ENCODE measurements around the gene KLHL17. TPM values are rescaled to one million over a fixed set of nuclear protein-coding genes. Genes with fewer than 3 reads are reported as not detected.

The KLHL17 gene
- total RNA-seq, 4 donors from 2014 or later, result 1.3 to 5.7 (median 2.3) TPM

DNA sequence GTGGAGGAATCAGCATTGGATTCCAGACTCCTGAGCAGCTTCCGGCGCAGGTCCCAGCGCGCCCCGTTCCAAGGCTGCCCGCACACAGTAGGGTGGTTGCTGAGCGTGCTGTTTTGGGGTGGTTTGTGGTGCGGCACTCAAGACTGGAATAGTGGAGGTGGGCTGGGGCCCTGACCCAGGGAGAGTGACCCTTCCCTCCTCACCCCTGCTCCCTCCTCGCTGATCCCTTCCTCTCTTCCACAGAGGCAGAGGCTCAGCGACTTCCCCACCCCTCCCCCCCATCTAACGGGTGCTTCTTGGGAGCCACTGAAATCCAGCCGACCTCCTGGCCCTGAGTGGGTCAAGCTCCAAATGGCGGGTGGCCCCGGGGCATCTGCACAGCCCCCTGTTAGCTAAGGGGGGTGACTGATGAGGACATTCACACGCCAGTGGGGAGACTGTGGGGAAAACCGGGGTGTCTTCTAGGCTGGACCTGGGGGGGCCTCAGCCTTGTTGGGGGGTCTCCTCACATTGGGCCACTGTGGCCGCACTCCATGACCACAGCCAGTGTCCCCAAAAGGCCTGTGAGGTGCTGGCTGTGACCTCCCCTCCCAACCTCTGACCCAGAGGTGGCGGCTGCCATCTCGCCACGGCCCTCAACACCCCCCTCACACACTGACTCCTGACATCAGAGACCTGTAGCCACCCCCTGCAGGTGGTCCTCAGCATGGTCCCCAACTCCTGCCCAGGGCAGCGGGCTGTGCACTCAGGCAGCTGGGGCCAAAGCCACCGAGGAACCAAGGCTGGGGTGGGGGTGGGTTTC is 43.4 kb downstream of the KLHL17 start:
- peaks cover 12 to 19% of the 10 kb centered on the region in 2 donors for H3K4me1 ChIP-seq
- TF ChIP-seq POLR2A (IDR thresholded peaks at IDR 0.05), result no peak
- no peak for TF ChIP-seq CTCF (IDR thresholded peaks at IDR 0.05 in 4 of 5, conservative IDR thresholded peaks at IDR 0.05 in 1 of 5)
- no peak for DNase-seq
- in situ Hi-C loops (cut with MboI; ENCODE audit: low sequenced_read_pairs in 4 of 4) (no loop called here), intact Hi-C loops (cut with DNase I; ENCODE audit: low total_unique reads) (loop anchor here (5.0 kb wide), 1 partner anchor 82 kb away; the partner anchor contains the start of gene SAMD11)
- H3K9me3 ChIP-seq, result no peaks in the 10 kb centered on the region
- ATAC-seq, result no peak
- no peak overlapping the region for H3K27ac ChIP-seq
- peaks cover 5 to 8% (median 7%) of the 10 kb centered on the region in 3 donors for H3K27me3 ChIP-seq
- no peak overlapping the region for H3K4me3 ChIP-seq
- H3K36me3 ChIP-seq, result no peaks in the 10 kb centered on the region

GRCh38 chr1:1004420-1004779 is 44.0 kb downstream of the KLHL17 start:
- Histone ChIP-seq H3K9me3 (no peaks in the 10 kb centered on the region), H3K36me3 (no peaks in the 10 kb centered on the region), H3K27me3 (peaks cover 2 to 7% (median 5%) of the 10 kb centered on the region in 3 donors), H3K4me1 (peaks cover 12 to 18% of the 10 kb centered on the region in 2 donors), H3K27ac (peak overlapping the region in 1 of 4 donors; percentile 45), H3K4me3 (no peak overlapping the region)
- in situ Hi-C loops (cut with MboI; ENCODE audit: low sequenced_read_pairs in 4 of 4), result no loop called here
- intact Hi-C loops (cut with DNase I; ENCODE audit: low total_unique reads), result loop anchor here (5.0 kb wide), 1 partner anchor 82 kb away; the partner anchor contains the start of gene SAMD11
- TF ChIP-seq CTCF (IDR thresholded peaks at IDR 0.05 in 4 of 5, conservative IDR thresholded peaks at IDR 0.05 in 1 of 5) (no peak), POLR2A (IDR thresholded peaks at IDR 0.05) (no peak)
- no peak for DNase-seq
- no peak for ATAC-seq

DNA sequence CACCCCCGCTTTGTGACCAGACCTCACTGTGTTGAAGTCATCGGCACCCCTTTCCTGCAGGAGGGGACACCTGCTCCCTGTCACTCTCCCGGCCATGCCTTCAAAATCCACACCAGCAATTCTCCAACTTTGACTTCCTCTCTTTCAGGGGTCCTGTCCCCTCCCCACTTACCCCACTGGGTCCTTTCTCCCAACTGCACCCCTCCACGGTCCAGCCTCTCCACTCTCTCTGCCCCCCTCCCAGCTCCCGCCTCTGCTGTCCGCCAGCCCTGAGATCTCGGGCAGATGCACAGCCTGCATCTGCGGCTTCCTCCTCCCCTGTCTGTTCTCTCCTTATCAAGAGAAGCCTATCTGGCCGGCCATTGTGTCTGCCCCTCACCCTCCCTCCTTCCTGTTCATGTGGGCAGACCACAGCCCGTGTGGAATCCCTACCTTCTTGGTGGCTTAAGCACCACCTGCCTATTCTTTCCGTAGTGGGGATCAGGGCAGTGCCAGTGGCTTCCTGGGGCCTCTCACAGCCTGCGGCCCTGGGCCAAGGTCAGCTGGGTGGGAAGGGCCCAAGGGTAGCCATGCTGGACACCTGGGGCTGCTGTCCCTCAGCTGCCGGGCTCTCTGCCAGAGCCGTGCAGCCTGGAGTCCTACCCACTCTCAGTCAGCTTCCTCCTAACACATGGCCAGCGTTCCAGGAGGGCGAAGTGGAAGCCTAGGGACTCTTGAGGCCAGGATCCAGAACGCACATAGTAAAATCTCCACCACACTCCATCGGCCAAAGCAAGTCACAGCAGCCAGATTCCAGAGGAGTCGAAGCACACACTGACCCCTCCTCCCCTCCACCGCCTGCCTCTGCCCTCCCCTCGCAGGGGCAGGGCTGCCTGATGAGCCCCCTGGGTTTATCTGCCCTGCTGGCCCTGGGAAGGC is 44.7 kb downstream of the KLHL17 start:
- H3K9me3 ChIP-seq, result no peaks in the 10 kb centered on the region
- intact Hi-C loops (cut with DNase I; ENCODE audit: low total_unique reads), result loop anchor here (5.0 kb wide), 1 partner anchor 83 kb away; the partner anchor contains the start of gene SAMD11
- peak overlapping the region in 2 of 4 donors; percentile 45 to 69 for H3K27ac ChIP-seq
- peaks cover 12 to 16% of the 10 kb centered on the region in 2 donors for H3K4me1 ChIP-seq
- H3K4me3 ChIP-seq, result peak overlapping the region in 1 of 4 donors; percentile 7
- DNase-seq, result peak in 1 of 2 donors; percentile 58
- in situ Hi-C loops (cut with MboI; ENCODE audit: low sequenced_read_pairs in 4 of 4), result no loop called here
- ATAC-seq, result peak in 1 of 2 donors; percentile 37
- H3K36me3 ChIP-seq, result no peaks in the 10 kb centered on the region
- H3K27me3 ChIP-seq, result peaks cover 0 to 7% (median 4%) of the 10 kb centered on the region in 3 donors
- TF ChIP-seq POLR2A (IDR thresholded peaks at IDR 0.05) (no peak), CTCF (IDR thresholded peaks at IDR 0.05 in 4 of 5, conservative IDR thresholded peaks at IDR 0.05 in 1 of 5) (no peak)

DNA sequence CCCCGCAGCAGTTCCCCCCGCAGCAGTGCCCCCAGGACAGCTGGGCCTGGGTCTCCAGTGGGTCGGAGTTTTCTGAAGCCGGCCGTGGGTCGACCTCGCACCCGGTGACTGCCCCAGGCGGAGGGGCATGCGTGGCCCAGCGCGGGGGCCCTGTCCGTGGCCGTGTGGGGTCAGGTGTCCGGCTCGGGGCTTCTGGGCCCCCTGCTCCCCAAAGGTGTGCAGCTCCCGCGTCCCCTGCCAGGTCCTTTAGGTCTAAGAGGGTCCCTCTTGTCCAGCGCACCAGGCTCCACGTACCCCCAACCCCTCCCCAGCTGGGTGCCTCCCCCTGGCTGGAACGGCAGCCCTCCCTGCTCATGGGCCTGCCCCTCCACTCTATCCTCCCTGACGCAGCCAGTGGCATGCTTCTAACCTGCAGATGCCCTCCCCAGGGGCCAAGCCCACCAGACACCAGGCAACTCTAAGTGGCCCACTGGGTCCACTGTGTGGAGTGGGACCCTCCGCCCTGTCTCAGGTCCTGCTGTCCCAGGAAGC is 45.5 kb downstream of the KLHL17 start:
- no peak for TF ChIP-seq CTCF (IDR thresholded peaks at IDR 0.05 in 4 of 5, conservative IDR thresholded peaks at IDR 0.05 in 1 of 5)
- TF ChIP-seq POLR2A (IDR thresholded peaks at IDR 0.05), result no peak
- DNase-seq (no peak), ATAC-seq (no peak)
- Histone ChIP-seq H3K4me1 (peaks cover 12 to 16% of the 10 kb centered on the region in 2 donors), H3K27ac (peak overlapping the region in 2 of 4 donors; percentile 45 to 69), H3K4me3 (no peak overlapping the region), H3K36me3 (no peaks in the 10 kb centered on the region), H3K27me3 (peaks cover 0 to 7% (median 4%) of the 10 kb centered on the region in 3 donors), H3K9me3 (no peaks in the 10 kb centered on the region)
- intact Hi-C loops (cut with DNase I; ENCODE audit: low total_unique reads), result no loop called here
- in situ Hi-C loops (cut with MboI; ENCODE audit: low sequenced_read_pairs in 4 of 4), result no loop called here
